GM18907 (cell line): ENCODE data around the gene PRODH2.
"Not testable (repeated sequence)": the region's sequence is repeated elsewhere in the genome, so short reads cannot be mapped to it uniquely, and the experiment has no call there.

Experiments
- ATAC-seq: cut with Tn5 transposase; IDR thresholded peaks from one replicate; pipeline ENCODE4 v1.9.1; 2021; ENCODE audit warnings: mild to moderate bottlenecking, moderate library complexity; ENCODE audit not compliant: unreplicated experiment

PRODH2 gene

DNA sequence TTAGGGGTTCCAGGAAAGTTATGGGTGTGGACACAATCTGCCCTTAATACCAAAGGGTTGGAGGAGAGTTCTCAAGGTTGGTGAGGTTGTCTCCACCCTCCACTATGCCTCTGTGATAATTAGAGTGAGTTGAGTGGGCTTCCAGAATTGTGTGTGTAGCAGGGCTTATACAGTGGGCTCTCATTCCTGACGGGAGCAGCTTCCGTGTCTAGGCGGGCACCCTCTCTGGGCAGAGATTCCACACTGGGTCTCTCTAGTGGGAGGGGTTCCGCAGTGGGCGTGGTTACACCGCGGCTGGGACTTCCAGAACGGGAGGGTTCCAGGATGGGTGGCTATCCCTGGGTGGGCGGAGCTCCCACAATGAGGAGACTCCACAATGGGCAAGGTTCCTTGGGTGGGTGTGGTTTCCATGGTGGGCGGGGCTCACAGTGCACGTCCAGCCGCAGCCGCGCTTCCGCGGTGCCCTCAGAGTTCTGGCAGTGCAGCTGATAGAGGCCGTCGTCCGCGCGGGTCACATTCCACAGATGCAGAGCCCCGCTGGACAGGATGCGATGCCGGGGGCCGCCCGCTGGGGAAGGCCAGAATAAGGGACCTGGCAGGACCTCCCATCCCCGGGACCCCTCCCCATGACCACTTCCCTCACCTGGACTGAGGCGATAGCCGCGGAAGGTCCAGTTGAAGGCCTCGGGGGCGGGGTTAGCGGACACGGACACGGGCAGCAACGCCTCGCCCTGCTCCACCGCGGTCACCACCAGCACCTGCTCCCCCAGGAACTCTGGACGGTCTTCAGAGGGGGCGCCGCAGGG lies 31.2 kb upstream of the PRODH2 start:
- ATAC-seq = no peak

GRCh38 chr19:35842666-35843272 lies 30.1 kb upstream of the PRODH2 start:
- no peak for ATAC-seq

GRCh38 chr19:35841961-35842595 lies 29.4 kb upstream of the PRODH2 start:
- ATAC-seq = no peak

- not testable (repeated sequence) for ATAC-seq
Observed at GRCh38 chr19:35836096-35836495, 23.5 kb upstream of the PRODH2 start.

DNA sequence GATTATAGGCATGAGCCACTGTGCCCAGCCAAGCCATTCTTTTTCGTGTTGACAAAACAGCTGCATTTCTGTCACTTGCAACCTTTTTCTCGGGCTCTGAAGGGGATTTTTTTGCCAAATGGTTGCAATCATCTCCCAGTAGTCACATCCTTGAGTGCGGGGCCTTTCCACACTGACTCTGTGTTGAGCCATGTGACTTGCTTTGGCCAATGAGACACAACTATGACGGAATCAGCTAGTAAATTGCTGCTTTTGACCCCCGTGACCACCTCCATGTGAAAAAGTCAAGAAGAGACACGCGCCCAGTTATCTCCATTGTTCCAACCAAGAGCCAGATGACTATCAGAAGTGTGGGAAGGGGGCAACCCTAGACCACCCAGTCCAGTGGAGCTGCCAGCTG lies 21.3 kb upstream of the PRODH2 start:
- ATAC-seq = no peak

DNA sequence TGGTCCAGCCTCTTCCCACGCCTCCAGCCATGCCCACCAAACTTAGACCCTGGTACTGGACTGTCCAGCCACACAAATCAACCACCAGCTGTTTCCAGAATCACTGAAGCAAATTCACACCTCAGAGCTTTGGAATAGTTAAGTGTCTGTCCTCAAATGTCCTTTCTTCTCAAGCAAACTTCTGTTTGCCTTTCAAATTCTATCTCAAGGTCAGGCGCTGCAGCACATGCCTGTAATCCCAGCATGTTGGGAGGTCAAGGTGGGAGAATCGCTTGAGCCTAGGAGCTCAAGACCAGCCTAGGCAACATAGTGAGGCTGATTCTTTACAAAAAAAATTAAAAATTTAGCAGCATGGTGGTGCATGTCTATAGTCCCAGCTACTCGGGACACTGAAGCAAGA lies 19.4 kb upstream of the PRODH2 start:
- ATAC-seq = no peak

DNA sequence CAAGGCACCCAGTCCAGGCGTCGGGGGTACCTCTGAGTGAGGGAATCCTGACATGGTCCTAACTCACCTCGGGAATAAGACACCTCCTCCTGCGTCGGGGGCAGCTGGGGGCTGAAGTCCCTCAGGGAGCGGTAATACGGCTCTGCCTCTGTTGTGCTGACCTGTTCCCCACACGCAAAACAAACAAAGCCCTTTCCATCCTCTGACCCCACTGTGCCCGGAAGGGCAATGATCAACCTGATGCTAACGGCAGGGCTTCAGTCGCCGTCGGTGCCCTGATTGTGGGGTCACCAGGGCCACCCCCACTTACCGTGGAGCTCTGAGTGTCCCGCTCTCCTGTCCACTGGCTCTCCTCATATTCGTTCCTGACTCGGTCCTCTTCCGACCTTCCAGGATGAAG lies 18.3 kb upstream of the PRODH2 start:
- no peak for ATAC-seq

DNA sequence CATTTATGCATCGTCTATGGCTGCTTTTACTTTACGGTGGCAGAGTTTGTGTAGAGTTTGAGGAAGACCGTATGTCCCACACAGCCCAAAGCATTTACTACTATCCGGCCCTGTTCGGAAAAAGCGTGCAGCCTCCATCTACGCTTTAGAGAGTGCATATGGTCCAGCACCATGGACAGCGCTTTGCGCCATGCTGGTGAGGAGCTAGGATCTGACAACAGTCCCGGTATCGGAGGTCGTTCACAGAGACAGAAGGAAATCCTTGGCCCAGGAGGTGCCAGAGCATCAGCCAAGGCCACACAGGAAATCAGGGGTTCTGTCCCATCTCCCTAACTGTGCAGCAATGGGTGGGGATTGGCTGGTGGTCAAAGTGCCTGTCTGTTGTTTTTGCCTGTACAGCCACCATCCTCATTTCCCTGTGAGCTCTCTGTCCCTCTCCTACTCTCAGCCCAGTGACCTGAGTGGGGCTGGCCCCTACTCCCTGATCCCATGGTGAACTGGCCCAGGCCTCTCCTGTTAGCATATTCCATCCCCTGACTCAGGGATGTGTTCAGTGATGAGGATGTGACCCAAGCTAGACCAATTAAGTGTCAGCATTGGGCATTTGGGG lies 16.2 kb upstream of the PRODH2 start:
- ATAC-seq = no peak

DNA sequence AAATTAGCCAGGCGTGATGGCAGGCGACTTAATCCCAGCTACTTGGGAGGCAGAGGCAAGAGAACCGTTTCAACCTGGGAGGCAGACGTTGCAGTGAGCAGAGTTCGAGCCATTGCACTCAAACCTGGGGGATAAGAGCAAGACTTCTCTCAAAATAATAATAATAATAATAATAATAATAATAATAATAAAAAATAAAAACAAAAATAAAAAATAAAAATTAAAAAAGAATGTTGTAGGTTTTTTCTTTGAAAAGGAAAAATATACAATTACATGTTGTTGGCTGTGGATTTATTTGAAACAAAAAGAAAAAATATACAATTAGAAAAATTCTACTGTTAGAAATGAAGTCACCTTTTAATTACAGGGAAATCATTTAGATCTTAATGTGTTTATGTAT lies 11.5 kb upstream of the PRODH2 start:
- ATAC-seq = no peak

DNA sequence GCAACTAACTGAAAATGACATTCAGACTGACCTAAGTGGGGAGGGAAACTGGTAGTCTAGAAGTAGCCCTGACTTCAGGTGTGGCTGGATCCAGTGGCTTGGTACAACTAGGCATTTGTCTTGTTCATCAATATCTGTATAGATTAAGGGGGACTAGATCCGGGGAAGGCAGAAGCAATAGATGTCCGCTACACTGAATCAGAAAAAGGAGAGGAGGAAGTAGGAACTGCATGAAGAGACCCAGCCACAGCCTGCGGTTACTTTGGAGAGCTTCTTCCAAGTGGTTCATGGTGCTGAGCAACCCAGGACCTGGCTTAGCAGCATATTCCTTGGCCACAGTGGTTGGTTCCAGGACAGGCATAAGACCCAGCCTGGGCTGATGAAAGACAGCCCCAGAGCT lies 9.9 kb upstream of the PRODH2 start:
- ATAC-seq = no peak

DNA sequence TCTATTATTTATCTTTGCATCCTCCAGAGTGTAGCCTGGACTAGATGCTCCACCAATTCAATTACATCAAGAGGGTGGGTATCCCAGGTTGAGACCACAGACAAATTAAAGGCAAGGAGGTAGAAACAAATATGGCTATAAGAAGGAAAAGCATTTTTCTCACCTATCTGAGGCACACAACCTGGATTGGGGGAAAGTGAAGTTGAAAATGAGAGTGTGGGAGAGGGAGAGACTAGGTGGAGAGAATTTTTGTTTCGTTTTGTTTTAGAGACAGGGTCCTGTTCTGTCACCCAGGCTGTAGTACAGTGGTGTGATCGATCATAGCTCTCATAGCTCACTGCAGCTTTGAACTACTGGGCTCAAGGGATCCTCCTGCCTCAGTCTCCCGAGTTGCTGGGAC lies 5.8 kb upstream of the PRODH2 start:
- ATAC-seq = no peak

DNA sequence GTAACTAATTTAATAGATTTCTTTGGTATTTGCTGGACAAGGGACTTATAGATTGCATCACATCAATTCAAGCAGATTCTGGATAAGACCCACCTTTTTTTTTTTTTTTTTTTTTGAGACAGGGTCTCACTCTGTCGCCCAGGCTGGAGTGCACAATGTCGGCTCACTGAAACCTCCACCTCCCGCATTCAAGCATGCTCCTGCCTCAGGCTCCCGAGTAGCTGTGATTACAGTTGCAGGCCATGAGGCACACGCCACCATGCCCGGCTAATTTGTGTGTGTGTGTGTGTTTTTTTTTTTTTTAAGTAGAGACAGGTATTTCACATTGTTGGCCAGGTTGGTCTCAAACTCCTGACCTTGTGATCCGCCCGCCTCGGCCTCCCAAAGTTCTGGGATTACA lies 4.2 kb upstream of the PRODH2 start:
- ATAC-seq = no peak

GRCh38 chr19:35816262-35816661 lies 3.6 kb upstream of the PRODH2 start:
- ATAC-seq = no peak

DNA sequence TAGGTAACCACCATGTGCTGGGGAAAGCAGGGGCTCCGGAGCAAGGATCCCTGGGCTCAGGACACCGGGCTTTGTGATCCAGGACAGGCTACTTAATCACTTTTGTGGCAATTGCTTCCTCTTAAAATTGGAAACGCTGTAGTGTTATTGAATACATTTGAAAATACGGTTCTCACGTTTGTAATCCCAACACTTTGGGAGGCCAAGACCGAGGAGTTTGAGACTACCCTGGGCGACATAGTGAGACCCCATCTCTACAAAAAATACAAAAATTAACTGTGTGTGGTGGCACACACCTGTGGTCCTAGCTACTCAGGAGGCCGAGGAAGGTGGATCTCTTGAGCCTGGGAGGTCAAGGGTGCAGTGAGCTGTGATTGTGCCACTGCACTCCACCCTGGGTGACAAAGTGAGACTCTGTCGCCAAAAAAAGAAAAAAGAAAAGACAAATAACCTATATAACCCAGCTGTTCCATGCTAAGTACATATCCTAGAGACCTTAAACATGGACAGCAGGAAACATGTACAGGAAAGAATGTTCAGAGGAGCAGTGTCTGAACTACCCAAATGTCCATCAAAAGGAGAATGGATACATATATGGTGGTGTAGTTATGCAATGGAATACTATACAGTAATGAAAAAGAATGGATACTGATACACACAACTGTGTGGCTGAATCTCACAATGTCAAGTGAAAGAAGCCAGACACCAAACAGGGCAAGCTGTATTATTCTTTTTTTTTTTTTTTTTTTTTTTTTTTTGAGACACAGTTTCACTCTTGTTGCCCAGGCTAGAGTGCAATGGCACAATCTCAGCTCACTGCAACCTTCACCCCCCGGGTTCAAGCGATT lies 622 bp upstream of the PRODH2 start:
- ATAC-seq = no peak

DNA sequence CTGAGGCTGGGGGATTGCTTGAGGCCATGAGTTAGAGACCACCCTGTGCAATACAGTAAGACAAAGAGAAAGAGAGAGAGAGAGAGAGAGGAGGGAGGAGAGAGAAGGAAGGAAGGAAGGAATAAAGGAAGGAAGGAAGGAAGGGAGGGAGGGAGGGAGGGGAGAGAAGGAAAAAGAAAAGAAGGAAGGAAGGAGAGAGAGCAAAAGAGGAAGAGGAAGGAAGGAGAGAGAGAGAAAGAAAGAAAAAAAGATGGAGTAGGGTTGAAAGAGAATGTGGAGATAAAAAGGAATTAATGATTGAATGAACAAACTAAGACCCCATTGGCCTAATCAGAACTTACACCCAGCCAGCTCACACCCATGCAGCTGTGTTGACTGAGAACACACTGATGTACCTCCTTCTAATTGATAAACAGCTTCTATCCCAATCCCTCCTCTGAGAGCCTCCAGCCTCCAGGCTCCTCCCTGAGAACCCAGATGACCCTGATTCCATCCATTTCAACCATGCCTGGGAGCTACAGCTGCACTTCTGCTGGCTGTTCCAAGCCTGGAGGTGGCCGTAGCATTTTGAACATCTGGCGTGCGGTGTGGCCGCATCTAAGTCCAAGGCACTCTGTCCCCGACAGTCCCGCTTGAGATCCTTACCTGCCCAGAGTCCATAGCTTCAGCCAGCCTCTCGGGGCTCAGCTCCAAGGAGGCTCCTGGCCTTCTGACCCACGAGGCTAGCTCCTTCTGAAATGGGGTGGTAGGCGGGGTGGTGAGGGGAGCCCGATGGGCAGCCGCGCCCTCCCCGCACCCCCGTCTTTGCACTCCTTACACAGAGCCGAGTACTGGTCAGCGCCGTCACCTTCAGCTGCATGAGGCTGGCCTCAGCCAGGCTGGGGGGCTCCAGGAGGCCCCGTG lies 1.1 kb downstream of the PRODH2 start:
- no peak for ATAC-seq

DNA sequence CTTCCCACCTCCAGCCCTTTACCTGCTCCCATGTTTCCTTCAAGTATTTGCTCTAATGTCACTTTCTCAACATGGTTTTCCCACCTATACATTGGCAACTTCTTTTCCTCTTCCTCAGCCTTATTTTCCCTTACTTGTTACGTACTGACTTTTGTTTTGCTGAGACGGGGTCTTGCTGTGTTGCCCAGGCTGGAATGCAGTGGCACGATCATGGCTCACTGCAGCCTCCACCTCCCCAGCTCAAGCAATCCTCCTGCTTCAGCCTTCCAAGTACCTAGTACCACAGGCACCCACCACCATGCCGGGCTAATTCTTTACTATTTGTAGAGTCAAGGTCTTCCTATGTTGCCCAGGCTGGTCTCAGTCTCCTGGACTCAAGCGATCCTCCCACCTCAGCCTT lies 5.0 kb downstream of the PRODH2 start:
- ATAC-seq = no peak

GRCh38 chr19:35806597-35806996 lies 6.0 kb downstream of the PRODH2 start:
- ATAC-seq = no peak

- ATAC-seq = no peak
Observed at GRCh38 chr19:35805526-35806102, 7.0 kb downstream of the PRODH2 start.

GRCh38 chr19:35801828-35802227 lies 10.8 kb downstream of the PRODH2 start:
- no peak for ATAC-seq

DNA sequence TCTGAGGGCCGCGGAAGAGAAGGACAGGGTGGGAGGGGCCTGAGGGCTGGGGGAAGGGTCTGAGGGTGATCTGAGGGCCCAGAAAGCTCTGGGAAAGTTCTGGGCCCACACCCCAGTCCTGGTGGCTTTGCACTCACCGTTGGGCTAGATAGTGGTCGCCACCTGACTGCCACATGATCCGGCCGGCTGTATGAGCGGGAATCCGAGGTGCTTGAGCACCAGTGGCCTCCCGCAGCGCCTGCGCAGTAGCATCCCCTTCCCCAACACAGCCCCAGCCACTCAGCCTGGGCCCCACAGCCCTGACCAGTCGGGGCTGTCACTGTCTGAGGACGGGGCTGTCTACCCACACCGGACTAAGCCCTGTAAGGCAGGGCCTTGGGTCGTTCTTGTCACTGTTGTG lies 15.0 kb downstream of the PRODH2 start:
- no peak for ATAC-seq
